HG03039 (cell line): ENCODE results near the gene PDE4B.

Experiments
- ATAC-seq: cut with Tn5 transposase; IDR thresholded peaks from one replicate; pipeline ENCODE4 v1.9.1; 2021; ENCODE audit warnings: mild to moderate bottlenecking, moderate library complexity; ENCODE audit not compliant: unreplicated experiment

PDE4B gene

GRCh38 chr1:66168948-66169671, 376.4 kb downstream of the PDE4B start:
- ATAC-seq = no peak

- no peak for ATAC-seq
Measured at GRCh38 chr1:66172272-66172671, 379.6 kb downstream of the PDE4B start.

GRCh38 chr1:66175098-66175497, 382.4 kb downstream of the PDE4B start:
- no peak for ATAC-seq

- ATAC-seq = no peak
Measured at GRCh38 chr1:66175581-66175980, 382.9 kb downstream of the PDE4B start.

- no peak for ATAC-seq
Measured at GRCh38 chr1:66176012-66176715, 383.5 kb downstream of the PDE4B start.

- no peak for ATAC-seq
Measured at GRCh38 chr1:66176832-66177231, 384.1 kb downstream of the PDE4B start.

GRCh38 chr1:66177510-66177909, 384.8 kb downstream of the PDE4B start:
- no peak for ATAC-seq

GRCh38 chr1:66182026-66182425, 389.3 kb downstream of the PDE4B start:
- no peak for ATAC-seq

- ATAC-seq = no peak
Measured at GRCh38 chr1:66182551-66183178, 390.0 kb downstream of the PDE4B start.

- ATAC-seq = no peak
Measured at GRCh38 chr1:66183400-66183799, 390.7 kb downstream of the PDE4B start.

GRCh38 chr1:66197120-66197519, 404.4 kb downstream of the PDE4B start:
- no peak for ATAC-seq

- ATAC-seq = no peak
Measured at GRCh38 chr1:66197785-66198184, 405.1 kb downstream of the PDE4B start.

- ATAC-seq = no peak
Measured at GRCh38 chr1:66206563-66207144, 414.0 kb downstream of the PDE4B start.

GRCh38 chr1:66207484-66207883, 414.8 kb downstream of the PDE4B start:
- ATAC-seq = no peak

GRCh38 chr1:66208632-66209031, 415.9 kb downstream of the PDE4B start:
- no peak for ATAC-seq

- no peak for ATAC-seq
Measured at GRCh38 chr1:66210635-66211244, 418.0 kb downstream of the PDE4B start.

GRCh38 chr1:66211521-66211920, 418.8 kb downstream of the PDE4B start:
- no peak for ATAC-seq

GRCh38 chr1:66213491-66213890, 420.8 kb downstream of the PDE4B start:
- no peak for ATAC-seq

GRCh38 chr1:66214901-66215300, 422.2 kb downstream of the PDE4B start:
- ATAC-seq = no peak

GRCh38 chr1:66217021-66217420, 424.3 kb downstream of the PDE4B start:
- ATAC-seq = no peak

GRCh38 chr1:66217561-66217960, 424.9 kb downstream of the PDE4B start:
- ATAC-seq = no peak
